Measurements from ENCODE around the gene E2F1.

The E2F1 gene

GRCh38 chr20:33719989-33720709 is 34.0 kb upstream of the E2F1 start, which contains the start of gene PXMP4:
Gene PXMP4 (minus strand): TSS chr20:33720310. CDS start chr20:33720207, 103 bp downstream.
- peaks cover 2% of the 10 kb centered on the region for H3K9me3 Mint-ChIP-seq
- peaks cover 22% of the 10 kb centered on the region for H3K4me1 Mint-ChIP-seq
- ATAC-seq: peak; percentile 99
- peak within 1 kb of the TSS; percentile 64 for H3K27ac Mint-ChIP-seq
- peak within 1 kb of the TSS; percentile 86 for H3K4me3 Mint-ChIP-seq
- H3K27me3 Mint-ChIP-seq: no peaks in the 10 kb centered on the region
- peaks cover 6% of the 10 kb centered on the region for H3K36me3 Mint-ChIP-seq

- H3K4me3 Mint-ChIP-seq: peak overlapping the region; percentile 86
- H3K27ac Mint-ChIP-seq: peak overlapping the region; percentile 64
- no peaks in the 10 kb centered on the region for H3K27me3 Mint-ChIP-seq
- H3K36me3 Mint-ChIP-seq: peaks cover 6% of the 10 kb centered on the region
- peaks cover 2% of the 10 kb centered on the region for H3K9me3 Mint-ChIP-seq
- H3K4me1 Mint-ChIP-seq: peaks cover 22% of the 10 kb centered on the region
- peak; percentile 2 for ATAC-seq
These were observed 33.2 kb upstream of the E2F1 start for GRCh38 chr20:33719277-33719988.

GRCh38 chr20:33716498-33716897 is 30.3 kb upstream of the E2F1 start:
- no peak overlapping the region for H3K4me3 Mint-ChIP-seq
- H3K27ac Mint-ChIP-seq: no peak overlapping the region
- peaks cover 22% of the 10 kb centered on the region for H3K4me1 Mint-ChIP-seq
- H3K9me3 Mint-ChIP-seq: peaks cover 2% of the 10 kb centered on the region
- no peak for ATAC-seq
- H3K27me3 Mint-ChIP-seq: no peaks in the 10 kb centered on the region
- peaks cover 31% of the 10 kb centered on the region for H3K36me3 Mint-ChIP-seq

- no peak overlapping the region for H3K27ac Mint-ChIP-seq
- no peaks in the 10 kb centered on the region for H3K27me3 Mint-ChIP-seq
- no peak for ATAC-seq
- H3K36me3 Mint-ChIP-seq: peaks cover 49% of the 10 kb centered on the region
- peaks cover 22% of the 10 kb centered on the region for H3K4me1 Mint-ChIP-seq
- peaks cover 3% of the 10 kb centered on the region for H3K9me3 Mint-ChIP-seq
- no peak overlapping the region for H3K4me3 Mint-ChIP-seq
These were observed 27.7 kb upstream of the E2F1 start for GRCh38 chr20:33713865-33714367.

- H3K27ac Mint-ChIP-seq: no peak overlapping the region
- H3K4me3 Mint-ChIP-seq: no peak overlapping the region
- H3K27me3 Mint-ChIP-seq: no peaks in the 10 kb centered on the region
- ATAC-seq: no peak
- peaks cover 3% of the 10 kb centered on the region for H3K9me3 Mint-ChIP-seq
- peaks cover 56% of the 10 kb centered on the region for H3K36me3 Mint-ChIP-seq
- H3K4me1 Mint-ChIP-seq: peaks cover 20% of the 10 kb centered on the region
These were observed 25.2 kb upstream of the E2F1 start for GRCh38 chr20:33711446-33711738.

- H3K36me3 Mint-ChIP-seq: peaks cover 50% of the 10 kb centered on the region
- no peak for ATAC-seq
- peaks cover 3% of the 10 kb centered on the region for H3K9me3 Mint-ChIP-seq
- H3K4me1 Mint-ChIP-seq: peaks cover 20% of the 10 kb centered on the region
- H3K27ac Mint-ChIP-seq: no peak overlapping the region
- H3K27me3 Mint-ChIP-seq: no peaks in the 10 kb centered on the region
- H3K4me3 Mint-ChIP-seq: no peak overlapping the region
These were observed 24.7 kb upstream of the E2F1 start for GRCh38 chr20:33710681-33711445.

- Mint-ChIP-seq H3K36me3 (peaks cover 50% of the 10 kb centered on the region), H3K27me3 (no peaks in the 10 kb centered on the region), H3K9me3 (peaks cover 3% of the 10 kb centered on the region), H3K4me1 (peaks cover 20% of the 10 kb centered on the region), H3K27ac (peak overlapping the region; percentile 57), H3K4me3 (no peak overlapping the region)
- no peak for ATAC-seq
These were observed 23.8 kb upstream of the E2F1 start for GRCh38 chr20:33709905-33710541.

- Mint-ChIP-seq H3K9me3 (peaks cover 3% of the 10 kb centered on the region), H3K4me3 (no peak overlapping the region), H3K27me3 (no peaks in the 10 kb centered on the region), H3K36me3 (peaks cover 50% of the 10 kb centered on the region), H3K27ac (peak overlapping the region; percentile 57), H3K4me1 (peaks cover 20% of the 10 kb centered on the region)
- ATAC-seq: no peak
These were observed 23.2 kb upstream of the E2F1 start for GRCh38 chr20:33709398-33709797.

- Mint-ChIP-seq H3K27me3 (no peaks in the 10 kb centered on the region), H3K27ac (no peak overlapping the region), H3K4me3 (no peak overlapping the region), H3K36me3 (peaks cover 35% of the 10 kb centered on the region), H3K4me1 (peaks cover 20% of the 10 kb centered on the region), H3K9me3 (peaks cover 3% of the 10 kb centered on the region)
- ATAC-seq: no peak
These were observed 21.5 kb upstream of the E2F1 start for GRCh38 chr20:33707668-33708067.

- Mint-ChIP-seq H3K4me3 (no peak overlapping the region), H3K27me3 (no peaks in the 10 kb centered on the region)
- ATAC-seq: no peak
These were observed 18.2 kb upstream of the E2F1 start for GRCh38 chr20:33704197-33704924.

GRCh38 chr20:33703498-33704137 is 17.4 kb upstream of the E2F1 start:
- no peaks in the 10 kb centered on the region for H3K4me1 Mint-ChIP-seq
- peaks cover 7% of the 10 kb centered on the region for H3K36me3 Mint-ChIP-seq
- H3K27ac Mint-ChIP-seq: no peak overlapping the region
- no peaks in the 10 kb centered on the region for H3K27me3 Mint-ChIP-seq
- H3K9me3 Mint-ChIP-seq: no peaks in the 10 kb centered on the region
- ATAC-seq: no peak
- no peak overlapping the region for H3K4me3 Mint-ChIP-seq

More at GRCh38 chr20:33704197-33704924, 18.2 kb upstream of the E2F1 start:
- no peaks in the 10 kb centered on the region for H3K9me3 Mint-ChIP-seq
- H3K27ac Mint-ChIP-seq: no peak overlapping the region
- peaks cover 7% of the 10 kb centered on the region for H3K36me3 Mint-ChIP-seq
- peaks cover 2% of the 10 kb centered on the region for H3K4me1 Mint-ChIP-seq

- H3K27ac Mint-ChIP-seq: no peak overlapping the region
- no peak overlapping the region for H3K4me3 Mint-ChIP-seq
- H3K9me3 Mint-ChIP-seq: peaks cover 2% of the 10 kb centered on the region
- peaks cover 12% of the 10 kb centered on the region for H3K36me3 Mint-ChIP-seq
- no peak for ATAC-seq
- no peaks in the 10 kb centered on the region for H3K4me1 Mint-ChIP-seq
- no peaks in the 10 kb centered on the region for H3K27me3 Mint-ChIP-seq
These were observed 16.7 kb upstream of the E2F1 start for GRCh38 chr20:33702861-33703260.

- Mint-ChIP-seq H3K4me3 (no peak overlapping the region), H3K9me3 (peaks cover 2% of the 10 kb centered on the region)
These were observed 15.7 kb upstream of the E2F1 start for GRCh38 chr20:33701629-33702450.

More at GRCh38 chr20:33701629-33702450, 15.7 kb upstream of the E2F1 start:
- peaks cover 5% of the 10 kb centered on the region for H3K36me3 Mint-ChIP-seq
- ATAC-seq: no peak
- no peak overlapping the region for H3K27ac Mint-ChIP-seq
- H3K4me1 Mint-ChIP-seq: no peaks in the 10 kb centered on the region
- H3K27me3 Mint-ChIP-seq: no peaks in the 10 kb centered on the region
